OCI-LY3 (cell line): ENCODE results near the gene UBE2D4.

Experiments
- H2AFZ ChIP-seq: fragments of 200-600, 300-600 bp; shearing (Covaris generic); 2 replicates; pipeline ENCODE4 v1.6.0; 2014; ENCODE audit warnings: antibody characterized with exemption, low read depth, low read length
- H3K27ac ChIP-seq: fragments of 200-600, 300-600 bp; sonication (generic); 2 replicates; pipeline ENCODE4 v1.5.1; 2014; ENCODE audit warnings: mild to moderate bottlenecking, low read length, moderate library complexity, mixed read lengths
- H3K27me3 ChIP-seq: fragments of 200-600, 300-600 bp; sonication (generic); 2 replicates; pipeline ENCODE4 v1.6.1; 2014; ENCODE audit warnings: low read depth, low read length, mixed read lengths
- H3K36me3 ChIP-seq: fragments of 200-600, 300-600 bp; sonication (generic); replicated peaks from 2 replicates; pipeline ENCODE3; 2014; ENCODE audit warnings: low read depth, low read length, mixed read lengths
- H3K4me1 ChIP-seq: fragments of 300-600, 200-600 bp; sonication (generic); 2 replicates; pipeline ENCODE4 v1.6.1; 2014; ENCODE audit warnings: low read length, mixed read lengths
- H3K4me2 ChIP-seq: fragments of 200-600, 300-600 bp; sonication (generic); 2 replicates; pipeline ENCODE4 v1.6.1; 2014; ENCODE audit warnings: low read length, mixed read lengths
- H3K4me3 ChIP-seq: fragments of 300-600, 200-600 bp; sonication (generic); 2 replicates; pipeline ENCODE4 v1.5.1; 2014; ENCODE audit warnings: antibody characterized with exemption, mild to moderate bottlenecking, low read length, moderate library complexity
- H3K79me2 ChIP-seq: fragments of 300-600, 200-600 bp; shearing (Covaris generic); 2 replicates; pipeline ENCODE4 v1.6.1; 2014; ENCODE audit warnings: mild to moderate bottlenecking, low read length, mixed read lengths
- H3K9ac ChIP-seq: fragments of 300-600, 200-600 bp; shearing (Covaris generic); 2 replicates; pipeline ENCODE4 v1.6.0; 2014; ENCODE audit warnings: mild to moderate bottlenecking, low read length, moderate library complexity
- H3K9me3 ChIP-seq: fragments of 200-600, 300-600 bp; shearing (Covaris generic); 2 replicates; pipeline ENCODE4 v1.6.1; 2014; ENCODE audit warnings: low read length, mixed read lengths; ENCODE audit not compliant: insufficient read depth
- H4K20me1 ChIP-seq: fragments of 200-600, 300-600 bp; sonication (generic); 2 replicates; pipeline ENCODE4 v1.6.1; 2016; ENCODE audit warnings: low read length, mixed read lengths; ENCODE audit not compliant: insufficient read depth
- CTCF ChIP-seq: fragments of 200-600, 300-600 bp; sonication (generic); IDR thresholded peaks from 2 replicates; pipeline ENCODE4 v1.5.1; 2014; ENCODE audit warnings: antibody characterized with exemption, low read length, low read depth
- EZH2phosphoT487 ChIP-seq: fragments of 200-600 bp; shearing (Covaris generic); IDR thresholded peaks from 2 replicates; pipeline ENCODE4 v1.6.1; 2018; ENCODE audit warnings: antibody characterized with exemption, mixed run types, low read depth

The UBE2D4 gene

GRCh38 chr7:43878867-43879266 lies 47.4 kb upstream of the UBE2D4 start:
- no peaks in the 10 kb centered on the region for H3K4me1 ChIP-seq
- H3K79me2 ChIP-seq, result no peaks in the 10 kb centered on the region
- H3K4me2 ChIP-seq, result no peak overlapping the region
- no peak overlapping the region for H3K4me3 ChIP-seq
- H3K27me3 ChIP-seq, result no peaks in the 10 kb centered on the region
- no peak overlapping the region for H3K27ac ChIP-seq
- H3K36me3 ChIP-seq, result peaks cover 45% of the 10 kb centered on the region
- H4K20me1 ChIP-seq, result no peaks in the 10 kb centered on the region
- no peak overlapping the region for H2AFZ ChIP-seq
- H3K9me3 ChIP-seq, result no peaks in the 10 kb centered on the region
- no peak overlapping the region for H3K9ac ChIP-seq
- TF ChIP-seq CTCF (no peak), EZH2phosphoT487 (no peak)

DNA sequence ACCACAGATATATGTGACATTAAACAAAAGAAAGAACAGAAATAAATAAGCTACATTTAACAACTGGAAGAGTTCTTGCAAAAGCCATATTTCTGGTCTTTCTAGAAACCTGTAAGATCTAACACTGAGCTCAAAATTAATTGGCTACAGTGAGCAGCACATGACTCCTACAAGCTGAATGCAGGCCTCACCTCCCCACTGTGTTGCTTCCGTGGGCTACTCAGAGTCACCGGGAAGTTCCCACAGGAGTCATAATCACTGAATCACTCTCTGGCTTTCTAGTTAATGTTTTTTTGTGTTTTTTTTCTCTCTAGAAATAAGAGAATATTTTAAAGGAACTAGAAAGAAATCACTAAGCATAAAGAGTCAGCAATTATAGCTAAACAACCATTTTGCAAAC lies 46.8 kb upstream of the UBE2D4 start:
- H3K9ac ChIP-seq, result no peak overlapping the region
- TF ChIP-seq CTCF (no peak), EZH2phosphoT487 (no peak)
- H3K27me3 ChIP-seq, result no peaks in the 10 kb centered on the region
- no peaks in the 10 kb centered on the region for H4K20me1 ChIP-seq
- H3K27ac ChIP-seq, result no peak overlapping the region
- no peaks in the 10 kb centered on the region for H3K4me1 ChIP-seq
- no peak overlapping the region for H2AFZ ChIP-seq
- H3K4me2 ChIP-seq, result no peak overlapping the region
- H3K79me2 ChIP-seq, result no peaks in the 10 kb centered on the region
- peaks cover 42% of the 10 kb centered on the region for H3K36me3 ChIP-seq
- H3K4me3 ChIP-seq, result no peak overlapping the region
- H3K9me3 ChIP-seq, result no peaks in the 10 kb centered on the region

DNA sequence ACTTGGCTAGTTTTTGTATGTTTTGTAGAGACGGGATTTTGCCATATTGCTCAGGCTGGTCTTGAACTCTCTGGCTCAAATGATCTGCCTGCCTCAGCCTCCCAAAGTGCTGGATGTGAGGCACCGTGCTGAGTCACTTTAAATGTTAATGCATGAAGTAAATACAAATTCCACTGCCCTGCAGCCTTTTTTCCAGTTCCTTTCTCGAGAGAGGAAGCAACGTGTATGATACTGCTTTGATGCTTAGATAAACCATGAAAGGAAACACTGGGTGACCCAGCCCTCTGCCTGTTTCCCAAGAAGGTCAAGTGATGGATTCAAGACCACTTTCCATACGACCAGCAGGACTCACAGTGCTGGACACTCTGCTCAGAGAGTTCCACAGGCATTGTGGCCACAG lies 45.6 kb upstream of the UBE2D4 start:
- H3K36me3 ChIP-seq, result peaks cover 42% of the 10 kb centered on the region
- no peaks in the 10 kb centered on the region for H3K79me2 ChIP-seq
- no peak overlapping the region for H3K4me2 ChIP-seq
- no peaks in the 10 kb centered on the region for H3K4me1 ChIP-seq
- TF ChIP-seq EZH2phosphoT487 (no peak), CTCF (no peak)
- H2AFZ ChIP-seq, result no peak overlapping the region
- H3K27ac ChIP-seq, result no peak overlapping the region
- H3K9me3 ChIP-seq, result no peaks in the 10 kb centered on the region
- H3K4me3 ChIP-seq, result no peak overlapping the region
- H4K20me1 ChIP-seq, result no peaks in the 10 kb centered on the region
- no peak overlapping the region for H3K9ac ChIP-seq
- H3K27me3 ChIP-seq, result no peaks in the 10 kb centered on the region

DNA sequence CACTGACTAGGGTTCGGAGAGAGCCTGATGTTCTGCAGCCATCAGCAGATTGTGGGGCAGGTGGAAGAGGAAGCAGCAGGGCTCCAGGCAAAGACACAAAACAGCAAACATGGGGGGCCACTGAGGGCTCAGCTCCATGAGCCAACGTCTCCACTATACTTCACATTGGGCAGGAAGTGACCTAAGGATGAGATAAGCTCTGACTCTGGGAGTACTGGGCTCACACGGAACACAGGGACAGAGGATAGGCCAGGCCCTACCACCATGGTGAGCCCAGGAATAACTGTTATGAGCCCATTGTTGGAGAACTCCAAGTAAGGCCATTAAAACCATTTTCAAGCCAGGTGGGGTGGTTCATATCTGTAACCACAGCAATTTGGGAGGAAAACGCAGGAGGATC lies 42.0 kb upstream of the UBE2D4 start:
- Histone ChIP-seq H3K4me2 (no peak overlapping the region), H4K20me1 (no peaks in the 10 kb centered on the region; the same call in 1 of the 2 replicates), H3K4me1 (no peaks in the 10 kb centered on the region), H2AFZ (no peak overlapping the region), H3K36me3 (peaks cover 15% of the 10 kb centered on the region), H3K79me2 (0 out of 2 replicates have a peak, but pooled peaks cover 5% of the 10 kb centered on the region), H3K9me3 (no peaks in the 10 kb centered on the region), H3K9ac (no peak overlapping the region), H3K27ac (no peak overlapping the region), H3K4me3 (no peak overlapping the region), H3K27me3 (no peaks in the 10 kb centered on the region)
- TF ChIP-seq CTCF (no peak), EZH2phosphoT487 (no peak)
